K562 (cell line): ENCODE data around the gene SLC25A21. TPM values are rescaled to one million over a fixed set of nuclear protein-coding genes. Genes with fewer than 3 reads are reported as not detected.

Source experiments
- ATAC-seq: fragments of 200-7000 bp; cut with Tn5 transposase; 3 replicates; pipeline ENCODE4 v1.9.1; 2020; ENCODE audit warnings: moderate library complexity
- BruUV-seq: library from RNA; stranded (reverse); fragments of 400-500 nt; replicated peaks from 2 replicates; lab custom pipeline; 2021; lab: Mats Ljungman, UMichigan
- CTCF ChIA-PET: fragments of 300-600 bp; formaldehyde crosslinking; extraction: SDS; loops from one replicate; lab custom pipeline; 2021; ENCODE audit warnings: low intra/inter-chr PET ratio; lab: Yijun Ruan, JAX
- POLR2A ChIA-PET: fragments of 300-600, 350-650 bp; sonication (Branson Sonifier 250); formaldehyde crosslinking; extraction: SDS; loops from one replicate; lab custom pipeline; 2021; ENCODE audit warnings: antibody characterized with exemption, inconsistent platforms; lab: Yijun Ruan, JAX
- DNase-seq, 4 experiments: peaks; one replicate each; pipeline versions ENCODE4 v3.0.0 to v3.0.0-alpha.2; 2011 to 2018; ENCODE audit warnings: low spot score in 3 of 4, mixed read lengths in 3 of 4; ENCODE audit errors: extremely low read depth in 1 of 4
- FAIRE-seq: peaks from 2 replicates; lab custom pipeline; 2011; peaks lifted over from hg19 to GRCh38; lab: Jason Lieb, UNC
- H2AFZ ChIP-seq: 2 replicates; pipeline ENCODE4 v1.6.0; 2011; ENCODE audit warnings: low read depth, low read length, control low read depth, inconsistent platforms
- H3K27ac ChIP-seq: fragments of 200-600 bp; 3 replicates; pipeline ENCODE4 v1.8.0; 2011; ENCODE audit warnings: low read depth, mild to moderate bottlenecking, control low read depth, inconsistent platforms, low read length, moderate library complexity, mixed read lengths; ENCODE audit errors: extremely low read depth
- H3K27me3 ChIP-seq, 2 experiments: fragments of 300-600 bp in 1 of 2; 2 replicates in 1 of 2; 3 replicates in 1 of 2; pipeline versions ENCODE4 v1.6.0 to v1.8.0; 2011; ENCODE audit warnings: inconsistent platforms in 2 of 2, low read length in 2 of 2, mild to moderate bottlenecking in 1 of 2, mixed read lengths in 1 of 2, moderate library complexity in 1 of 2; ENCODE audit not compliant: control insufficient read depth in 2 of 2, insufficient read depth in 2 of 2
- H3K36me3 ChIP-seq: fragments of 300-600 bp; 3 replicates; pipeline ENCODE4 v1.8.0; 2011; ENCODE audit warnings: mild to moderate bottlenecking, low read length, inconsistent platforms; ENCODE audit not compliant: control insufficient read depth, insufficient read depth
- H3K4me1 ChIP-seq, 2 experiments: fragments of 200-600 bp in 1 of 2; replicated peaks in 1 of 2; 2 replicates in 1 of 2; 3 replicates in 1 of 2; pipeline versions ENCODE4 v1.5.1 to v1.8.0; 2011; ENCODE audit warnings: inconsistent platforms in 2 of 2, low read length in 2 of 2, mild to moderate bottlenecking in 1 of 2, mixed read lengths in 1 of 2, moderate library complexity in 1 of 2; ENCODE audit not compliant: control insufficient read depth in 2 of 2, insufficient read depth in 2 of 2
- H3K4me2 ChIP-seq: 2 replicates; pipeline ENCODE4 v1.6.1; 2011; ENCODE audit warnings: low read length, control low read depth, inconsistent platforms, mixed read lengths; ENCODE audit not compliant: insufficient read depth
- H3K4me3 ChIP-seq: fragments of 200-600 bp; sonication (generic), shearing (Covaris generic); 2 replicates; pipeline ENCODE4 v1.5.1; 2016; ENCODE audit warnings: control low read depth, inconsistent platforms
- H3K79me2 ChIP-seq: fragments of 200-600 bp; 3 replicates; pipeline ENCODE4 v1.8.0; 2011; ENCODE audit warnings: low read length, inconsistent platforms; ENCODE audit not compliant: control insufficient read depth, insufficient read depth
- H3K9ac ChIP-seq, 2 experiments: 2 replicates each; pipeline versions ENCODE4 v1.6.0 to v1.6.1; 2011; ENCODE audit warnings: low read depth in 2 of 2, low read length in 2 of 2, control low read depth in 1 of 2, inconsistent platforms in 1 of 2, mild to moderate bottlenecking in 1 of 2, mixed read lengths in 1 of 2; ENCODE audit not compliant: insufficient read depth in 1 of 2
- H3K9me1 ChIP-seq: one replicate; pipeline ENCODE4 v1.6.0; 2011; ENCODE audit warnings: inconsistent platforms, mild to moderate bottlenecking, low read length, moderate library complexity; ENCODE audit not compliant: control insufficient read depth, insufficient read depth
- H3K9me3 ChIP-seq: replicated peaks from 2 replicates; pipeline ENCODE4 v1.5.1; 2011; ENCODE audit warnings: low read depth, low read length, inconsistent platforms; ENCODE audit not compliant: control insufficient read depth, insufficient read depth
- H4K20me1 ChIP-seq: replicated peaks from 2 replicates; pipeline ENCODE4 v1.6.1; 2011; ENCODE audit warnings: low read length, inconsistent platforms, mixed read lengths; ENCODE audit not compliant: control insufficient read depth, insufficient read depth
- ERF ChIP-seq: fragments of 450-650 bp; formaldehyde crosslinking; IDR thresholded peaks from 2 replicates; pipeline ENCODE4 v1.4.0; 2020; ENCODE audit warnings: mild to moderate bottlenecking, mixed read lengths
- FOSL1 ChIP-seq: fragments of 200-800 bp; sonication (Bioruptor generic); conservative IDR thresholded peaks from 2 replicates; pipeline ENCODE4 v1.6.1; 2016; ENCODE audit warnings: missing genetic modification characterization, missing compliant biosample characterization
- HMGN3 ChIP-seq: IDR thresholded peaks from 2 replicates; pipeline ENCODE4 v1.6.1; 2011; ENCODE audit warnings: borderline replicate concordance, low read depth, mild to moderate bottlenecking, mixed read lengths, low read length; ENCODE audit not compliant: insufficient read length; ENCODE audit errors: extremely low read depth
- HSF4 ChIP-seq: fragments of 250-450 bp; sonication (Bioruptor Pico); IDR thresholded peaks from 2 replicates; pipeline ENCODE4 v2.1.2; 2022; ENCODE audit warnings: mild to moderate bottlenecking, moderate library complexity, borderline replicate concordance
- JUND ChIP-seq, 2 experiments: IDR thresholded peaks; 2 replicates in 1 of 2; 3 replicates in 1 of 2; pipeline ENCODE4 v1.6.1; 2011; ENCODE audit warnings: borderline replicate concordance in 2 of 2, low read depth in 2 of 2, low read length in 2 of 2, improper control_type of control experiment in 1 of 2, missing biosample characterization in 1 of 2, missing genetic modification characterization in 1 of 2, missing genetic modification reagents in 1 of 2
- PML ChIP-seq: IDR thresholded peaks from 2 replicates; pipeline ENCODE4 v1.6.1; 2012; ENCODE audit warnings: low read length, inconsistent platforms
- POLR2G ChIP-seq: fragments of 200-400 bp; formaldehyde crosslinking; IDR thresholded peaks from 2 replicates; pipeline ENCODE4 v1.6.1; 2017; ENCODE audit warnings: low read depth, mild to moderate bottlenecking, antibody characterized with exemption, low read length, moderate library complexity
- POLR3G ChIP-seq: IDR thresholded peaks from 2 replicates; pipeline ENCODE4 v1.6.1; 2011; ENCODE audit not compliant: insufficient read length, insufficient replicate concordance; ENCODE audit errors: extremely low read depth
- TGIF2 ChIP-seq: sonication (generic); formaldehyde crosslinking; IDR thresholded peaks from 2 replicates; pipeline ENCODE4 v1.8.1; 2022; ENCODE audit warnings: mild to moderate bottlenecking, missing genetic modification reagents, moderate library complexity
- ZNF133 ChIP-seq: fragments of 250-450 bp; sonication (Bioruptor Pico); IDR thresholded peaks from 2 replicates; pipeline ENCODE4 v1.4.0; 2020; ENCODE audit warnings: mild to moderate bottlenecking
- ZNF384 ChIP-seq: IDR thresholded peaks from 2 replicates; pipeline ENCODE4 v1.6.1; 2012; ENCODE audit warnings: low read depth, low read length, improper control_type of control experiment
- WGBS: fragments of 100-300 bp; shearing (Covaris generic); methylation state at CpG from one replicate; pipeline ENCODE4 v1.1.6; 2016; ENCODE audit warnings: low coverage, mixed read lengths; ENCODE audit not compliant: insufficient coverage; ENCODE audit errors: missing lambda C conversion rate; 5-methylcytosine and 5-hydroxymethylcytosine counted together
- in situ Hi-C: fragments of 300-500 bp; cut with MboI; formaldehyde crosslinking; loops from 4 replicates; pipeline ENCODE4 v1.15.0; 2018; ENCODE audit warnings: inconsistent platforms, mixed read lengths
- intact Hi-C: fragments of 100-400 bp; cut with micrococcal nuclease; formaldehyde crosslinking; loops from 2 replicates; pipeline ENCODE4 v1.14.2; 2022
- polyA plus RNA-seq, 8 experiments: library from polyadenylated mRNA; depleted of rRNA in 4 of 8; stranded (reverse) in 5 of 8; unstranded in 3 of 8; fragments of >200 nt; fragmentation: Nextera tagmentation in 2 of 8; fragmentation: Illumina TruSeq in 1 of 8; extraction: Ambion mirVana in 2 of 8; extraction: Trizol in 1 of 8; gene quantifications; 2 replicates each; pipeline versions ENCODE4 v1.2.1 to v1.2.3, GENCODE V29; 2011 to 2014; ENCODE audit warnings: inconsistent platforms in 1 of 8, missing spikeins in 1 of 8
- total RNA-seq, 7 experiments: library from RNA; depleted of rRNA in 6 of 7; stranded (reverse); fragments of >200 nt in 6 of 7; fragmentation: Illumina TruSeq in 2 of 7; extraction: Trizol in 2 of 7; gene quantifications; 2 replicates each; pipeline versions ENCODE4 v1.2.1 to v1.2.3, GENCODE V29; 2011 to 2021; ENCODE audit warnings: low replicate concordance in 1 of 7
- TF ChIP-seq, protein P1 (sequence below): sonication (generic); formaldehyde crosslinking; IDR thresholded peaks from 2 replicates; pipeline ENCODE4 v1.8.0; 2022; ENCODE audit warnings: mild to moderate bottlenecking, missing genetic modification reagents

SLC25A21 gene
- total and polyA plus RNA-seq, 9 of the 15 experiments (the other 6 are each of a cell fraction or from before 2014, with no cell fraction given) = 15.2 to 46.7 (median 28.7) TPM

DNA sequence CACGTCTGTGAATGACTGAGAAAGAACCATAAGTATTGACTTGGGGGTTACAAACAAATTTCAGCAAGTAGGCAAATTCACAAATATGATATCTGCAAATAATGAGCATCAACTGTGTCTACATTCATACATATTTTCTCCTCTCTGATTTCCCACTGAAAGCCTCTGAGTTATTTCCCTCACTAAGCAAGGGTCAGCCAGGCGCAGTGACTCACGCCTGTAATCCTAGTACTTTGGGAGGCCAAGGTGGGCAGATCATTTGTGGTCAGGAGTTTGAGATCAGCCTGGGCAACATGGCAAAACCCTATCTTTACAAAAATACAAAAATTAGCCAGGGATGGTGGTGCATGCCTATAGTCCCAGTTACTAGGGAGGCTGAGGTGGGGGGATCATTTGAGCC, 80.8 kb downstream of the SLC25A21 start:
- DNase-seq (no peak), FAIRE-seq (no peak), ATAC-seq (no peak)
- in situ Hi-C loops = no loop called here
- Histone ChIP-seq H3K9me3 (no peaks in the 10 kb centered on the region), H3K36me3 (no peaks in the 10 kb centered on the region), H3K27me3 (no peaks in the 10 kb centered on the region), H3K9me1 (no peaks in the 10 kb centered on the region), H3K4me3 (no peak overlapping the region), H3K9ac (no peak overlapping the region), H4K20me1 (no peaks in the 10 kb centered on the region), H3K79me2 (peaks cover 32% of the 10 kb centered on the region), H2AFZ (no peak overlapping the region), H3K4me2 (no peak overlapping the region), H3K4me1 (peaks cover 0 to 34% of the 10 kb centered on the region in 2 experiments; a peak in 2 of 5 replicates), H3K27ac (no peak overlapping the region)
- BruUV-seq = no TSS peak
- intact Hi-C loops = no loop called here
- WGBS = 50% methylated on average over 3 of the region's 3 CpGs
- TF ChIP-seq FOSL1 (tag) = peak; percentile 26; the same call in 1 of the 2 replicates
- TF ChIP-seq ZNF384 = no peak
- TF ChIP-seq, all 486 proteins: peak for 1
- ChIA-PET POLR2A (interaction anchor here (1.0 kb wide), 1 partner anchor 76 kb away, joined by 3 read pairs; no protein-coding TSS in a partner anchor), CTCF (no interaction called here)

DNA sequence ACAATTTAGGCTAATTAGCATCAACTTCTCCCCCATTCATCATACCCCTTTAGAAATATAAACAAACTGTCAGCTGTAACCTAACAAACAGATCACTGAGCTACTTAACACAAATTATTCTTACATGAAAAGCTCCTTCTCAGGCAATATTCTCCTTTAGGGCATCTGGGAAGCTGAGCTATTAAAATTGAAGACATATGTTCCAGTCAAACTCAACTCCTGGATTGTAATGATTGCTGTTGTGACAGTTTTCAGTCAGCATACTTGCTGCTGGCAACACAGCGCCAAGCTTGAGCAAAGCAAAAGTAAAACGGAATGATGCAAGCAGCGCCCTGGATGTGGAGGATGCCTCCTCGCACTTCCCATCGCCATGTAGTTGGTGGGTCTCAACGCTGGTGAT, 82.4 kb downstream of the SLC25A21 start:
- Histone ChIP-seq H3K79me2 (peaks cover 37% of the 10 kb centered on the region), H4K20me1 (no peaks in the 10 kb centered on the region), H2AFZ (no peak overlapping the region; the same call in 1 of the 2 replicates), H3K36me3 (no peaks in the 10 kb centered on the region), H3K4me1 (peaks cover 0 to 34% of the 10 kb centered on the region in 2 experiments; a peak in 2 of 5 replicates), H3K27ac (no peak overlapping the region), H3K4me2 (no peak overlapping the region), H3K27me3 (no peaks in the 10 kb centered on the region), H3K9ac (no peak overlapping the region; a peak in 1 of 4 replicates), H3K9me3 (no peaks in the 10 kb centered on the region), H3K4me3 (no peak overlapping the region), H3K9me1 (no peaks in the 10 kb centered on the region)
- in situ Hi-C loops = no loop called here
- FAIRE-seq = no peak
- BruUV-seq = no TSS peak
- DNase-seq = no peak
- intact Hi-C loops = no loop called here
- WGBS = 79% methylated on average over 6 of the region's 6 CpGs
- ATAC-seq = no peak
- ChIA-PET CTCF (no interaction called here), POLR2A (interaction anchor here (0.7 kb wide), 1 partner anchor 11 kb away, joined by 3 read pairs; no protein-coding TSS in a partner anchor)
- TF ChIP-seq PML (no peak), ERF (CRISPR knock-in tag) (no peak), ZNF133 (CRISPR knock-in tag) (no peak), HSF4 (CRISPR knock-in tag) (no peak), POLR2G (no peak), POLR3G (no peak), HMGN3 (no peak), JUND (IDR thresholded peaks at IDR 0.05; ENCODE audit: borderline replicate concordance, low read depth, low read length) (no peak), JUND (tag; IDR thresholded peaks at IDR 0.05; ENCODE audit: borderline replicate concordance, low read depth, low read length) (no peak), TGIF2 (CRISPR knock-in tag) (no peak)
- TF ChIP-seq, protein P1, sequence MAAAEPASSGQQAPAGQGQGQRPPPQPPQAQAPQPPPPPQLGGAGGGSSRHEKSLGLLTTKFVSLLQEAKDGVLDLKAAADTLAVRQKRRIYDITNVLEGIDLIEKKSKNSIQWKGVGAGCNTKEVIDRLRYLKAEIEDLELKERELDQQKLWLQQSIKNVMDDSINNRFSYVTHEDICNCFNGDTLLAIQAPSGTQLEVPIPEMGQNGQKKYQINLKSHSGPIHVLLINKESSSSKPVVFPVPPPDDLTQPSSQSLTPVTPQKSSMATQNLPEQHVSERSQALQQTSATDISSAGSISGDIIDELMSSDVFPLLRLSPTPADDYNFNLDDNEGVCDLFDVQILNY (CRISPR knock-in tag) = no peak
